H1 (cell line): Measurements from ENCODE around the gene KCNE3. TPM values are rescaled to one million over a fixed set of nuclear protein-coding genes. Genes with fewer than 3 reads are reported as not detected.
A peak's percentile ranks its signal among the peaks of the same experiment; 100 is the strongest.

ENCODE experiments used
- CTCF ChIA-PET: fragments of 300-600 bp; sonication (Branson Sonifier 250); formaldehyde crosslinking; loops from one replicate; lab custom pipeline; 2021; ENCODE audit not compliant: partially characterized antibody; lab: Charles Lee
- POLR2A ChIA-PET: fragments of 300-600 bp; sonication (Branson Sonifier 250); formaldehyde crosslinking; loops from one replicate; lab custom pipeline; 2021; ENCODE audit warnings: inconsistent platforms; ENCODE audit not compliant: partially characterized antibody; lab: Charles Lee
- DNase-seq, 2 experiments: peaks; one replicate each; pipeline versions ENCODE4 v3.0.0 to v3.0.0-alpha.2; 2010 to 2022; ENCODE audit warnings: low spot score in 2 of 2, low read depth in 1 of 2, mixed read lengths in 1 of 2
- FAIRE-seq: peaks from 2 replicates; lab custom pipeline; 2011; peaks lifted over from hg19 to GRCh38; lab: Jason Lieb, UNC
- H2AFZ ChIP-seq: 2 replicates; pipeline ENCODE4 v1.8.1; 2012; ENCODE audit warnings: low read length, inconsistent platforms
- H2AK5ac ChIP-seq: 2 replicates; pipeline ENCODE4 v1.6.1; 2013; ENCODE audit warnings: low read depth, low read length
- H2BK120ac ChIP-seq: replicated peaks from 2 replicates; pipeline ENCODE3; 2013; ENCODE audit warnings: low read depth, low read length, inconsistent platforms
- H2BK12ac ChIP-seq: 2 replicates; pipeline ENCODE4 v1.6.1; 2013; ENCODE audit warnings: low read depth, low read length
- H2BK15ac ChIP-seq: 2 replicates; pipeline ENCODE4 v1.6.1; 2013; ENCODE audit warnings: low read length
- H2BK20ac ChIP-seq: 2 replicates; pipeline ENCODE4 v1.6.1; 2013; ENCODE audit warnings: low read length
- H2BK5ac ChIP-seq: 2 replicates; pipeline ENCODE4 v1.6.1; 2013; ENCODE audit warnings: low read depth, low read length
- H3K14ac ChIP-seq: 2 replicates; pipeline ENCODE4 v1.6.1; 2013; ENCODE audit warnings: inconsistent platforms; ENCODE audit not compliant: insufficient read length
- H3K18ac ChIP-seq: 2 replicates; pipeline ENCODE4 v1.6.1; 2013; ENCODE audit warnings: low read length; ENCODE audit errors: extremely low read depth
- H3K23ac ChIP-seq: 2 replicates; pipeline ENCODE4 v1.6.1; 2013; ENCODE audit warnings: inconsistent platforms; ENCODE audit not compliant: insufficient read length
- H3K23me2 ChIP-seq: 2 replicates; pipeline ENCODE4 v1.6.1; 2013; ENCODE audit warnings: low read depth, low read length
- H3K27ac ChIP-seq: 2 replicates; pipeline ENCODE4 v1.6.1; 2011; ENCODE audit warnings: low read depth, low read length, inconsistent platforms
- H3K27me3 ChIP-seq, 4 experiments: replicated peaks in 1 of 4; 1 replicate in 1 of 4; 2 replicates in 3 of 4; pipeline versions ENCODE4 v1.6.1 to v1.8.1; 2011 to 2013; ENCODE audit warnings: low read length in 3 of 4, mild to moderate bottlenecking in 3 of 4, inconsistent platforms in 2 of 4, mixed read lengths in 2 of 4, moderate library complexity in 1 of 4; ENCODE audit not compliant: control insufficient read depth in 3 of 4, insufficient read depth in 3 of 4; ENCODE audit errors: extremely low read depth in 1 of 4
- H3K36me3 ChIP-seq, 4 experiments: 2 replicates each; pipeline versions ENCODE4 v1.6.1 to v1.8.1; 2011 to 2013; ENCODE audit warnings: mild to moderate bottlenecking in 4 of 4, low read length in 3 of 4, moderate library complexity in 2 of 4, control low read depth in 1 of 4, inconsistent platforms in 1 of 4; ENCODE audit not compliant: insufficient read depth in 4 of 4, control insufficient read depth in 2 of 4
- H3K4ac ChIP-seq: replicated peaks from 2 replicates; pipeline ENCODE3; 2013; ENCODE audit warnings: low read length, low read depth, mixed read lengths, inconsistent platforms; ENCODE audit not compliant: insufficient read length
- H3K4me1 ChIP-seq, 4 experiments: replicated peaks in 1 of 4; 1 replicate in 1 of 4; 2 replicates in 3 of 4; pipeline versions ENCODE4 v1.6.1 to v1.8.1; 2011 to 2013; ENCODE audit warnings: low read length in 3 of 4, inconsistent platforms in 2 of 4, mixed read lengths in 1 of 4; ENCODE audit not compliant: insufficient read depth in 4 of 4, control insufficient read depth in 3 of 4
- H3K4me2 ChIP-seq, 2 experiments: 2 replicates each; pipeline versions ENCODE4 v1.6.1 to v1.8.1; 2011 to 2013; ENCODE audit warnings: low read depth in 2 of 2, low read length in 2 of 2, control low read depth in 1 of 2, inconsistent platforms in 1 of 2, mild to moderate bottlenecking in 1 of 2; ENCODE audit not compliant: insufficient read depth in 1 of 2
- H3K4me3 ChIP-seq, 4 experiments: fragments of 200-600, 300-600 bp in 1 of 4; sonication (generic), shearing (Covaris generic), sonication (Bioruptor Twin) in 1 of 4; 2 replicates each; pipeline versions ENCODE4 v1.5.1 to v1.8.1; 2011 to 2016; ENCODE audit warnings: low read length in 4 of 4, low read depth in 3 of 4, control low read depth in 2 of 4, inconsistent platforms in 2 of 4, mild to moderate bottlenecking in 2 of 4, mixed read lengths in 1 of 4, moderate library complexity in 1 of 4; ENCODE audit not compliant: insufficient read depth in 2 of 4; ENCODE audit errors: extremely low read depth in 1 of 4
- H3K56ac ChIP-seq: replicated peaks from 2 replicates; pipeline ENCODE3; 2013; ENCODE audit warnings: low read depth, mild to moderate bottlenecking, mixed read lengths, low read length, inconsistent platforms; ENCODE audit not compliant: insufficient read length
- H3K79me1 ChIP-seq: 2 replicates; pipeline ENCODE4 v1.6.1; 2013; ENCODE audit warnings: low read depth, low read length, control low read depth
- H3K79me2 ChIP-seq, 2 experiments: 2 replicates each; pipeline versions ENCODE4 v1.6.1 to v1.8.1; 2012 to 2013; ENCODE audit warnings: low read length in 2 of 2, mild to moderate bottlenecking in 2 of 2, inconsistent platforms in 1 of 2; ENCODE audit not compliant: insufficient read depth in 2 of 2, control insufficient read depth in 1 of 2
- H3K9ac ChIP-seq, 4 experiments: replicated peaks in 1 of 4; 1 replicate in 1 of 4; 2 replicates in 3 of 4; pipeline versions ENCODE4 v1.6.1 to v1.8.1; 2011 to 2013; ENCODE audit warnings: low read depth in 3 of 4, low read length in 3 of 4, control low read depth in 2 of 4, mild to moderate bottlenecking in 2 of 4, moderate library complexity in 2 of 4, inconsistent platforms in 1 of 4; ENCODE audit errors: extremely low read depth in 1 of 4
- H3K9me3 ChIP-seq, 2 experiments: 2 replicates each; pipeline versions ENCODE4 v1.6.1 to v1.8.1; 2012 to 2013; ENCODE audit warnings: mild to moderate bottlenecking in 2 of 2, moderate library complexity in 2 of 2, control low read depth in 1 of 2, inconsistent platforms in 1 of 2, low read depth in 1 of 2, low read length in 1 of 2, mixed read lengths in 1 of 2; ENCODE audit not compliant: insufficient read depth in 2 of 2
- H4K20me1 ChIP-seq, 2 experiments: replicated peaks in 1 of 2; 2 replicates each; pipeline versions ENCODE3 to v1.8.1; 2011 to 2013; ENCODE audit warnings: inconsistent platforms in 2 of 2, low read length in 2 of 2, mild to moderate bottlenecking in 1 of 2; ENCODE audit not compliant: insufficient read depth in 2 of 2, control insufficient read depth in 1 of 2
- H4K5ac ChIP-seq: 2 replicates; pipeline ENCODE4 v1.6.1; 2013; ENCODE audit warnings: low read length, low read depth, mixed read lengths, inconsistent platforms; ENCODE audit not compliant: insufficient read length
- H4K8ac ChIP-seq: 2 replicates; pipeline ENCODE4 v1.8.0; 2013; ENCODE audit warnings: mild to moderate bottlenecking, moderate library complexity, low read length, inconsistent platforms; ENCODE audit not compliant: insufficient read depth; ENCODE audit errors: extremely low read depth
- H4K91ac ChIP-seq: replicated peaks from 2 replicates; pipeline ENCODE3; 2013; ENCODE audit warnings: low read length, mixed read lengths, inconsistent platforms; ENCODE audit not compliant: insufficient read length
- ATF3 ChIP-seq: IDR thresholded peaks from 2 replicates; pipeline ENCODE4 v1.6.1; 2011; ENCODE audit warnings: low read depth, mild to moderate bottlenecking, low read length; ENCODE audit not compliant: insufficient read depth
- CTBP2 ChIP-seq: IDR thresholded peaks from 2 replicates; pipeline ENCODE4 v1.7.0; 2011; ENCODE audit warnings: borderline replicate concordance, mild to moderate bottlenecking, moderate library complexity, mixed read lengths, low read length; ENCODE audit not compliant: insufficient read depth, insufficient read length
- CTCF ChIP-seq, 3 experiments: IDR thresholded peaks; 1 replicate in 2 of 3; 2 replicates in 1 of 3; pipeline versions ENCODE4 v1.5.1 to v1.6.1; 2011; ENCODE audit warnings: low read length in 3 of 3, mild to moderate bottlenecking in 3 of 3, inconsistent platforms in 2 of 3, low read depth in 1 of 3, moderate library complexity in 1 of 3; ENCODE audit not compliant: insufficient read depth in 1 of 3; ENCODE audit errors: control extremely low read depth in 1 of 3
- E2F6 ChIP-seq: IDR thresholded peaks from 2 replicates; pipeline ENCODE4 v1.6.1; 2012; ENCODE audit warnings: inconsistent platforms
- GTF2F1 ChIP-seq: IDR thresholded peaks from 2 replicates; pipeline ENCODE4 v1.6.1; 2012; ENCODE audit warnings: low read depth, low read length, improper control_type of control experiment, borderline replicate concordance
- JUN ChIP-seq: IDR thresholded peaks from 2 replicates; pipeline ENCODE4 v1.6.1; 2011; ENCODE audit warnings: low read depth, mild to moderate bottlenecking, improper control_type of control experiment, low read length
- RBBP5 ChIP-seq: IDR thresholded peaks from 2 replicates; pipeline ENCODE4 v1.7.1; 2012; ENCODE audit warnings: low read depth, mild to moderate bottlenecking, inconsistent platforms, low read length, moderate library complexity, borderline replicate concordance
- SP2 ChIP-seq: IDR thresholded peaks from 2 replicates; pipeline ENCODE4 v1.6.1; 2012; ENCODE audit warnings: mild to moderate bottlenecking, low read length, inconsistent platforms
- TEAD4 ChIP-seq: IDR thresholded peaks from 2 replicates; pipeline ENCODE4 v1.6.1; 2012; ENCODE audit warnings: low read depth, low read length, inconsistent platforms, mixed read lengths
- WGBS, 2 experiments: shearing (Covaris generic) in 1 of 2; methylation state at CpG; one replicate each; pipeline versions ENCODE4 v1.1.6 to v1.1.7; 2013 to 2015; ENCODE audit warnings: low lambda C conversion rate in 2 of 2, mixed read lengths in 2 of 2, inconsistent platforms in 1 of 2, low coverage in 1 of 2, missing lambda C conversion rate in 1 of 2; ENCODE audit not compliant: insufficient replicate concordance in 2 of 2, insufficient coverage in 1 of 2, insufficient read length in 1 of 2; ENCODE audit errors: extremely low coverage in 1 of 2, missing lambda C conversion rate in 1 of 2; 5-methylcytosine and 5-hydroxymethylcytosine counted together
- polyA plus RNA-seq, 7 experiments: library from polyadenylated mRNA; depleted of rRNA in 3 of 7; stranded (reverse) in 5 of 7; unstranded in 2 of 7; fragments of >200 nt in 5 of 7; fragments of 200-250 nt in 2 of 7; gene quantifications; 1 replicate in 5 of 7; 2 replicates in 1 of 7; 4 replicates in 1 of 7; pipeline versions ENCODE4 v1.2.1 to v1.2.3, GENCODE V29; 2011 to 2013; ENCODE audit warnings: missing spikeins in 2 of 7, mixed read lengths in 2 of 7
- total RNA-seq: library from RNA; stranded (reverse); fragmentation: NEBNext Ultra II Directional; extraction: Animal tissue kit (Norgen Biotek cat#: 25700); gene quantifications from 2 replicates; pipeline ENCODE4 v1.2.1, GENCODE V29; 2021

The KCNE3 gene
- total and polyA plus RNA-seq, 2 of the 8 experiments (the other 6 are each of a cell fraction or from before 2014, with no cell fraction given): 1.9 to 3.5 TPM

- no peak for FAIRE-seq
- no peak overlapping the region for H2BK20ac ChIP-seq
- no peaks in the 10 kb centered on the region for H3K36me3 ChIP-seq
- peak overlapping the region; percentile 11; the same call in 1 of the 2 replicates for H2BK12ac ChIP-seq
- H3K4me2 ChIP-seq: peak overlapping the region; percentile 70 to 75; a peak in 1 of 4 replicates
- no peaks in the 10 kb centered on the region for H4K20me1 ChIP-seq
- no peak overlapping the region for H3K23ac ChIP-seq
- peak overlapping the region; percentile 37; the same call in 1 of the 2 replicates for H2BK5ac ChIP-seq
- no peak overlapping the region for H4K91ac ChIP-seq
- no peaks in the 10 kb centered on the region for H3K79me1 ChIP-seq
- H4K8ac ChIP-seq: no peak overlapping the region
- ChIA-PET POLR2A (interaction anchor here (1.8 to 2.5 kb wide), 2 partner anchors 25 to 61 kb away, joined by 3 to 18 read pairs; partner anchors contain the start of gene LIPT2), CTCF (interaction anchor here (1.0 kb wide), 2 partner anchors 101 to 136 kb away, joined by 3 read pairs; no protein-coding TSS in a partner anchor)
- no peak overlapping the region for H3K14ac ChIP-seq
- no peak overlapping the region for H3K9ac ChIP-seq
- peak overlapping the region; percentile 75 for H2AFZ ChIP-seq
- WGBS, 2 experiments: 78% methylated on average over 4 of the region's 4 CpGs; no CpG with 5 or more reads in 1 of the 2 experiments
- peak overlapping the region in 2 of 4 experiments; percentile 47 to 59; a peak in 4 of 8 replicates for H3K4me3 ChIP-seq
- no peak overlapping the region for H2AK5ac ChIP-seq
- no peaks in the 10 kb centered on the region for H3K79me2 ChIP-seq
- peak overlapping the region; percentile 55 for H3K4ac ChIP-seq
- H2BK120ac ChIP-seq: peak overlapping the region; percentile 24
- no peak overlapping the region for H3K56ac ChIP-seq
- H3K27ac ChIP-seq: no peak overlapping the region
- H3K9me3 ChIP-seq: no peaks in the 10 kb centered on the region
- H3K18ac ChIP-seq: peak overlapping the region; percentile 80; the same call in 1 of the 2 replicates
- no peak for DNase-seq
- H3K27me3 ChIP-seq: peaks cover 0 to 5% (median 0%) of the 10 kb centered on the region in 4 experiments; a peak in 3 of 7 replicates
- H3K4me1 ChIP-seq: peaks cover 4 to 11% (median 10%) of the 10 kb centered on the region in 4 experiments
- no peaks in the 10 kb centered on the region; the same call in 1 of the 2 replicates for H3K23me2 ChIP-seq
- H4K5ac ChIP-seq: no peak overlapping the region
- no peak overlapping the region for H2BK15ac ChIP-seq
- no peak for TF ChIP-seq JUN
- no peak for TF ChIP-seq RBBP5
- TF ChIP-seq SP2: no peak
- TF ChIP-seq CTCF (IDR thresholded peaks at IDR 0.05; ENCODE audit: control extremely low read depth in 1 of 3, insufficient read depth in 1 of 3, low read depth in 1 of 3, low read length in 3 of 3): no peak
- TF ChIP-seq GTF2F1: no peak
- TF ChIP-seq E2F6: no peak
- TF ChIP-seq ATF3: no peak
- no peak for TF ChIP-seq TEAD4
- no peak for TF ChIP-seq CTBP2
Observed at GRCh38 chr11:74468058-74468457, 709 bp upstream of the KCNE3 start.
